ENCODE data around the gene INSR.
"Not testable (repeated sequence)": the region's sequence is repeated elsewhere in the genome, so short reads cannot be mapped to it uniquely, and the experiment has no call there.

Gene INSR

GRCh38 chr19:7098701-7099596, 195.3 kb downstream of the INSR start:
- DNase-seq (ENCODE audit: low read depth in 2 of 2): peak; percentile 81 to 86

GRCh38 chr19:7098096-7098495, 196.1 kb downstream of the INSR start:
- DNase-seq (ENCODE audit: low read depth in 2 of 2): no peak

- DNase-seq (ENCODE audit: low read depth in 2 of 2): no peak
These were observed 205.2 kb downstream of the INSR start for GRCh38 chr19:7088999-7089398.

- no peak for DNase-seq (ENCODE audit: low read depth in 2 of 2)
These were observed 210.9 kb downstream of the INSR start for GRCh38 chr19:7083076-7083956.

- DNase-seq (ENCODE audit: low read depth in 2 of 2): no peak
These were observed 216.2 kb downstream of the INSR start for GRCh38 chr19:7078008-7078407.

- DNase-seq (ENCODE audit: low read depth in 2 of 2): no peak
These were observed 218.1 kb downstream of the INSR start for GRCh38 chr19:7076151-7076550.

- DNase-seq (ENCODE audit: low read depth in 2 of 2): no peak
These were observed 219.4 kb downstream of the INSR start for GRCh38 chr19:7074705-7075282.

- DNase-seq (ENCODE audit: low read depth in 2 of 2): no peak
These were observed 221.7 kb downstream of the INSR start for GRCh38 chr19:7072541-7072940.

GRCh38 chr19:7069904-7070226, 224.3 kb downstream of the INSR start:
- no peak for DNase-seq (ENCODE audit: low read depth in 2 of 2)

GRCh38 chr19:7069042-7069903, 224.9 kb downstream of the INSR start, which contains the start of gene ZNF557:
Gene ZNF557, plus strand, starts transcription at chr19:7069703. Its CDS starts 5,372 bp downstream, at chr19:7075075.
- peak; percentile 97 to 99 for DNase-seq (ENCODE audit: low read depth in 2 of 2)

GRCh38 chr19:7068599-7068998, 225.6 kb downstream of the INSR start:
- DNase-seq (ENCODE audit: low read depth in 2 of 2): no peak

- DNase-seq (ENCODE audit: low read depth in 2 of 2): no peak
These were observed 226.5 kb downstream of the INSR start for GRCh38 chr19:7067716-7068115.

GRCh38 chr19:7067122-7067521, 227.1 kb downstream of the INSR start:
- DNase-seq (ENCODE audit: low read depth in 2 of 2): not testable (repeated sequence)

GRCh38 chr19:7063764-7064418, 230.3 kb downstream of the INSR start:
- no peak for DNase-seq (ENCODE audit: low read depth in 2 of 2)

- DNase-seq (ENCODE audit: low read depth in 2 of 2): no peak
These were observed 230.9 kb downstream of the INSR start for GRCh38 chr19:7063339-7063738.
